Endothelial cell of umbilical vein (primary cell): ENCODE results near the gene FAM3B. TPM values are rescaled to one million over a fixed set of nuclear protein-coding genes. Genes with fewer than 3 reads are reported as not detected.

Source experiments
- BruUV-seq: library from RNA; stranded (reverse); fragments of 400-500 nt; replicated peaks from 2 replicates; lab custom pipeline; 2021; lab: Mats Ljungman, UMichigan
- CTCF ChIA-PET: fragments of 300-600, 350-600 bp; sonication (Branson Sonifier 250); formaldehyde crosslinking; loops from one replicate; lab custom pipeline; 2021; ENCODE audit warnings: antibody characterized with exemption, inconsistent platforms; lab: Charles Lee
- POLR2A ChIA-PET: fragments of 300-600, 350-600 bp; sonication (Branson Sonifier 250); formaldehyde crosslinking; loops from one replicate; lab custom pipeline; 2021; ENCODE audit warnings: antibody characterized with exemption, inconsistent platforms; lab: Charles Lee
- DNase-seq: peaks from one replicate; pipeline ENCODE4 v3.0.0-alpha.2; 2011; ENCODE audit warnings: low read depth, low spot score
- FAIRE-seq: peaks from 2 replicates; lab custom pipeline; 2011; peaks lifted over from hg19 to GRCh38; lab: Jason Lieb, UNC
- H2AFZ ChIP-seq: 2 replicates; pipeline ENCODE4 v1.6.0; 2012; ENCODE audit warnings: low read depth, low read length, control low read depth, inconsistent platforms
- H3K27ac ChIP-seq: 2 replicates; pipeline ENCODE4 v1.5.1; 2011; ENCODE audit warnings: low read depth, mild to moderate bottlenecking, control low read depth, low read length, moderate library complexity; ENCODE audit not compliant: insufficient read depth
- H3K27me3 ChIP-seq, 2 experiments: 2 replicates each; pipeline versions ENCODE4 v1.6.0 to v1.6.1; 2011; ENCODE audit warnings: low read length in 2 of 2, mixed read lengths in 1 of 2; ENCODE audit not compliant: control insufficient read depth in 2 of 2, insufficient read depth in 2 of 2
- H3K36me3 ChIP-seq, 2 experiments: 2 replicates in 1 of 2; 3 replicates in 1 of 2; pipeline ENCODE4 v1.5.1; 2011; ENCODE audit warnings: low read length in 2 of 2, mild to moderate bottlenecking in 1 of 2, moderate library complexity in 1 of 2; ENCODE audit not compliant: control insufficient read depth in 2 of 2, insufficient read depth in 2 of 2; ENCODE audit errors: extremely low read depth in 1 of 2
- H3K4me1 ChIP-seq: 3 replicates; pipeline ENCODE4 v1.5.1; 2011; ENCODE audit warnings: mild to moderate bottlenecking, low read length; ENCODE audit not compliant: control insufficient read depth, insufficient read depth; ENCODE audit errors: extremely low read depth
- H3K4me2 ChIP-seq: 2 replicates; pipeline ENCODE4 v1.6.1; 2011; ENCODE audit warnings: low read length, control low read depth, mixed read lengths; ENCODE audit not compliant: insufficient read depth
- H3K4me3 ChIP-seq, 3 experiments: fragments of 200-600 bp in 1 of 3; sonication (generic), shearing (Covaris generic) in 1 of 3; replicated peaks in 1 of 3; 2 replicates each; pipeline ENCODE4 v1.5.1; 2011 to 2016; ENCODE audit warnings: control low read depth in 3 of 3, low read length in 3 of 3, mild to moderate bottlenecking in 2 of 3, inconsistent platforms in 1 of 3, low read depth in 1 of 3, moderate library complexity in 1 of 3; ENCODE audit not compliant: insufficient read depth in 1 of 3
- H3K79me2 ChIP-seq: 2 replicates; pipeline ENCODE4 v1.6.0; 2012; ENCODE audit warnings: low read length, inconsistent platforms; ENCODE audit not compliant: control insufficient read depth, insufficient read depth
- H3K9ac ChIP-seq: replicated peaks from 2 replicates; pipeline ENCODE3; 2011; ENCODE audit warnings: low read length, control low read depth; ENCODE audit not compliant: insufficient read depth; ENCODE audit errors: extremely low read depth
- H3K9me1 ChIP-seq: replicated peaks from 3 replicates; pipeline ENCODE4 v1.6.0; 2011; ENCODE audit warnings: mild to moderate bottlenecking, low read length; ENCODE audit not compliant: control insufficient read depth, insufficient read depth; ENCODE audit errors: extremely low read depth
- H3K9me3 ChIP-seq: replicated peaks from 2 replicates; pipeline ENCODE4 v1.5.1; 2012; ENCODE audit warnings: low read length, inconsistent platforms; ENCODE audit not compliant: control insufficient read depth, insufficient read depth
- H4K20me1 ChIP-seq: replicated peaks from 2 replicates; pipeline ENCODE3; 2011; ENCODE audit warnings: mild to moderate bottlenecking, low read length; ENCODE audit not compliant: control insufficient read depth, insufficient read depth; ENCODE audit errors: extremely low read depth
- CTCF ChIP-seq, 2 donors: IDR thresholded peaks; 1 replicate in 1 of 2; 2 replicates in 1 of 2; pipeline ENCODE4 v1.5.1; 2011; ENCODE audit warnings: low read length in 2 of 2, mild to moderate bottlenecking in 2 of 2, moderate library complexity in 2 of 2, control low read depth in 1 of 2, inconsistent platforms in 1 of 2, low read depth in 1 of 2; ENCODE audit not compliant: insufficient read depth in 1 of 2; ENCODE audit errors: extremely low read depth in 1 of 2
- EZH2 ChIP-seq: IDR thresholded peaks from 2 replicates; pipeline ENCODE4 v1.6.1; 2012; ENCODE audit warnings: borderline replicate concordance, low read depth, mild to moderate bottlenecking, moderate library complexity, low read length, inconsistent platforms; ENCODE audit not compliant: severe bottlenecking
- FOS ChIP-seq: IDR thresholded peaks from 2 replicates; pipeline ENCODE4 v1.6.1; 2011; ENCODE audit warnings: mild to moderate bottlenecking, low read length, moderate library complexity, borderline replicate concordance; ENCODE audit not compliant: insufficient read depth
- GATA2 ChIP-seq: IDR thresholded peaks from 2 replicates; pipeline ENCODE4 v1.7.0; 2011; ENCODE audit warnings: low read depth, mild to moderate bottlenecking, moderate library complexity, mixed read lengths, low read length; ENCODE audit not compliant: insufficient read length, insufficient read depth
- JUN ChIP-seq: IDR thresholded peaks from 2 replicates; pipeline ENCODE4 v1.6.1; 2011; ENCODE audit warnings: borderline replicate concordance, low read depth; ENCODE audit not compliant: insufficient read length, insufficient read depth
- MAX ChIP-seq: IDR thresholded peaks from 2 replicates; pipeline ENCODE4 v1.6.1; 2011; ENCODE audit not compliant: insufficient read depth, insufficient read length
- MYC ChIP-seq: IDR thresholded peaks from one replicate; pipeline ENCODE4 v1.6.1; 2011; ENCODE audit warnings: mild to moderate bottlenecking, low read depth, low read length
- POLR2A ChIP-seq: IDR thresholded peaks from 2 replicates; pipeline ENCODE4 v1.6.1; 2012; ENCODE audit warnings: low read depth, mild to moderate bottlenecking, control low read depth, low read length
- POLR2AphosphoS5 ChIP-seq: IDR thresholded peaks from 2 replicates; pipeline ENCODE4 v1.6.1; 2012; ENCODE audit warnings: low read depth, mild to moderate bottlenecking, control low read depth, low read length, moderate library complexity; ENCODE audit not compliant: insufficient read depth
- dilution Hi-C: fragments of 300-500 bp; cut with MboI; formaldehyde crosslinking; loops from one replicate; pipeline ENCODE4 v1.15.0; 2019; ENCODE audit warnings: low sequenced_read_pairs; ENCODE audit not compliant: extremely low pct_ligation_motif_present
- intact Hi-C: fragments of 100-400 bp; cut with micrococcal nuclease; formaldehyde crosslinking; loops from one replicate; pipeline ENCODE4 v1.10.0; 2022
- polyA plus RNA-seq, 4 experiments: library from polyadenylated mRNA; depleted of rRNA in 3 of 4; stranded (reverse) in 3 of 4; unstranded in 1 of 4; fragments of >200 nt; gene quantifications; 2 replicates each; pipeline versions ENCODE4 v1.2.1 to v1.2.3, GENCODE V29; 2011 to 2012; ENCODE audit warnings: missing spikeins in 1 of 4
- total RNA-seq: library from RNA; stranded (reverse); gene quantifications from 2 replicates; pipeline ENCODE4 v1.2.3, GENCODE V29; 2021

FAM3B gene
- total and polyA plus RNA-seq, 2 donors (not counting 3 experiments of a cell fraction or from before 2014, with no cell fraction given): not detected

GRCh38 chr21:41387042-41387819 is 70.6 kb downstream of the FAM3B start:
- TF ChIP-seq MAX (no peak), POLR2AphosphoS5 (no peak), EZH2 (no peak)
- Histone ChIP-seq H3K9me3 (no peaks in the 10 kb centered on the region), H3K4me3 (no peak overlapping the region), H3K27me3 (no peaks in the 10 kb centered on the region), H3K9me1 (no peaks in the 10 kb centered on the region), H2AFZ (no peak overlapping the region), H3K36me3 (no peaks in the 10 kb centered on the region), H3K4me1 (no peaks in the 10 kb centered on the region), H3K9ac (no peak overlapping the region), H3K27ac (no peak overlapping the region), H3K79me2 (no peaks in the 10 kb centered on the region), H3K4me2 (no peak overlapping the region), H4K20me1 (no peaks in the 10 kb centered on the region)
- DNase-seq: no peak
- CTCF ChIA-PET: no interaction called here
- POLR2A ChIA-PET: no interaction called here
- intact Hi-C loops: no loop called here
- BruUV-seq: no TSS peak
- FAIRE-seq: no peak
- dilution Hi-C loops: no loop called here

- dilution Hi-C loops: no loop called here
- TF ChIP-seq CTCF (IDR thresholded peaks at IDR 0.05; ENCODE audit: extremely low read depth in 1 of 2, insufficient read depth in 1 of 2, low read depth in 1 of 2, low read length in 2 of 2) (no peak), FOS (no peak), JUN (no peak), EZH2 (no peak), GATA2 (no peak), POLR2A (no peak), MYC (no peak), POLR2AphosphoS5 (no peak), MAX (no peak)
- H3K9me3 ChIP-seq: no peaks in the 10 kb centered on the region
- H3K79me2 ChIP-seq: no peaks in the 10 kb centered on the region
- H4K20me1 ChIP-seq: no peaks in the 10 kb centered on the region
- no peak overlapping the region for H3K9ac ChIP-seq
- BruUV-seq: no TSS peak
- no peak for FAIRE-seq
- intact Hi-C loops: no loop called here
- ChIA-PET POLR2A (no interaction called here), CTCF (no interaction called here)
- H3K27me3 ChIP-seq: no peaks in the 10 kb centered on the region
- no peaks in the 10 kb centered on the region for H3K4me1 ChIP-seq
- H3K4me2 ChIP-seq: no peak overlapping the region
- no peak overlapping the region for H3K4me3 ChIP-seq
- H2AFZ ChIP-seq: no peak overlapping the region
- H3K9me1 ChIP-seq: no peaks in the 10 kb centered on the region
- DNase-seq: no peak
- no peaks in the 10 kb centered on the region for H3K36me3 ChIP-seq
- no peak overlapping the region for H3K27ac ChIP-seq
These were observed 71.2 kb downstream of the FAM3B start for GRCh38 chr21:41387824-41388223.
